CD4-positive, alpha-beta memory T cell (primary cell): ENCODE data around the gene APOBEC3C. TPM values are rescaled to one million over a fixed set of nuclear protein-coding genes. Genes with fewer than 3 reads are reported as not detected.

ENCODE experiments used
- polyA plus RNA-seq, 2 donors: library from polyadenylated mRNA; unstranded; fragments of 300-500 nt; fragmentation: Illumina TruSeq; gene quantifications; one replicate each; pipeline ENCODE4 v1.2.3, GENCODE V29; 2021
- total RNA-seq, 2 experiments: library from RNA; stranded (reverse); gene quantifications; one replicate each; pipeline ENCODE4 v1.2.3, GENCODE V29; 2021

APOBEC3C gene
- total and polyA plus RNA-seq, 4 experiments from 2014 or later, result 42.4 to 135 (median 76.5) TPM

Other genes starting within 250 kb of the APOBEC3C start
- 1 to 10 TPM; 8.6 to 9.6 TPM for gene DNAL4, start 220.1 kb upstream of the APOBEC3C start, total RNA-seq
- gene DNAL4, start 220.1 kb upstream of the APOBEC3C start, polyA plus RNA-seq, result 10 to 100 TPM; 11.1 to 13.3 TPM
- gene NPTXR, start 170.2 kb upstream of the APOBEC3C start, total RNA-seq, result 1 to 10 TPM; 8.6 to 9.0 TPM
- gene NPTXR, start 170.2 kb upstream of the APOBEC3C start, polyA plus RNA-seq, result under 1 TPM; 0.31 to 0.61 TPM
- gene CBX6, start 142.0 kb upstream of the APOBEC3C start, total RNA-seq, result 10 to 100 TPM; 85.0 to 88.0 TPM
- gene CBX6, start 142.0 kb upstream of the APOBEC3C start, polyA plus RNA-seq, result 10 to 100 TPM in 1 of 2 donors, 1 to 10 TPM in 1; 4.1 to 10.9 TPM
- not detected for gene APOBEC3A, start 56.6 kb upstream of the APOBEC3C start, total RNA-seq
- gene APOBEC3A, start 56.6 kb upstream of the APOBEC3C start, polyA plus RNA-seq, result not detected
- gene APOBEC3B, start 31.9 kb upstream of the APOBEC3C start, total RNA-seq, result under 1 TPM; 0.32 to 0.64 TPM
- gene APOBEC3B, start 31.9 kb upstream of the APOBEC3C start, polyA plus RNA-seq, result 1 to 10 TPM in 1 of 2 donors, under 1 TPM in 1; 0.31 to 1.3 TPM
- gene APOBEC3D, start 6.9 kb downstream of the APOBEC3C start, total RNA-seq, result 10 to 100 TPM; 35.1 to 41.9 TPM
- 10 to 100 TPM in 1 of 2 donors, 1 to 10 TPM in 1; 4.6 to 16.1 TPM for gene APOBEC3D, start 6.9 kb downstream of the APOBEC3C start, polyA plus RNA-seq
- gene APOBEC3F, start 26.6 kb downstream of the APOBEC3C start, total RNA-seq, result 10 to 100 TPM; 18.3 to 18.4 TPM
- gene APOBEC3F, start 26.6 kb downstream of the APOBEC3C start, polyA plus RNA-seq, result 10 to 100 TPM in 1 of 2 donors, 1 to 10 TPM in 1; 3.3 to 15.4 TPM
- gene APOBEC3G, start 63.0 kb downstream of the APOBEC3C start, total RNA-seq, result 10 to 100 TPM; 44.5 to 47.5 TPM
- gene APOBEC3G, start 63.0 kb downstream of the APOBEC3C start, polyA plus RNA-seq, result 100 to 1,000 TPM in 1 of 2 donors, 10 to 100 TPM in 1; 98.5 to 110 TPM
- gene APOBEC3H, start 83.0 kb downstream of the APOBEC3C start, total RNA-seq, result 1 to 10 TPM; 7.5 to 8.5 TPM
- gene APOBEC3H, start 83.0 kb downstream of the APOBEC3C start, polyA plus RNA-seq, result 1 to 10 TPM; 5.7 to 6.2 TPM
- gene CBX7, start 138.4 kb downstream of the APOBEC3C start, total RNA-seq, result 100 to 1,000 TPM; 181 to 198 TPM
- 10 to 100 TPM; 22.8 to 38.8 TPM for gene CBX7, start 138.4 kb downstream of the APOBEC3C start, polyA plus RNA-seq
- 10 to 100 TPM; 15.7 to 16.9 TPM for gene PDGFB, start 230.7 kb downstream of the APOBEC3C start, total RNA-seq
- 10 to 100 TPM in 1 of 2 donors, 1 to 10 TPM in 1; 6.8 to 11.4 TPM for gene PDGFB, start 230.7 kb downstream of the APOBEC3C start, polyA plus RNA-seq